Natural killer cell (primary cell): ENCODE data around the gene DLX5. TPM values are rescaled to one million over a fixed set of nuclear protein-coding genes. Genes with fewer than 3 reads are reported as not detected.

Experiments used
- ATAC-seq, 3 donors: fragments of 150-1000 bp in 2 of 3; fragments of 200-7000 bp in 1 of 3; cut with Tn5 transposase; 1 replicate in 1 of 3; 2 replicates in 2 of 3; pipeline ENCODE4 v1.10.0; 2021; ENCODE audit warnings: mild to moderate bottlenecking in 2 of 3, moderate library complexity in 2 of 3
- DNase-seq, 2 donors: peaks; one replicate each; pipeline versions ENCODE4 v3.0.0 to v3.0.0-alpha.2; 2013 to 2021; ENCODE audit warnings: mixed read lengths in 1 of 2
- H3K27ac ChIP-seq: one replicate; pipeline ENCODE4 v1.5.1; 2013; ENCODE audit warnings: mild to moderate bottlenecking, low read length
- H3K27me3 ChIP-seq: one replicate; pipeline ENCODE4 v1.6.1; 2013; ENCODE audit warnings: low read length; ENCODE audit not compliant: control insufficient read depth, insufficient read depth
- H3K36me3 ChIP-seq: one replicate; pipeline ENCODE4 v1.6.1; 2013; ENCODE audit warnings: low read length; ENCODE audit not compliant: control insufficient read depth, insufficient read depth
- H3K4me1 ChIP-seq: one replicate; pipeline ENCODE4 v1.6.1; 2013; ENCODE audit warnings: low read length; ENCODE audit not compliant: control insufficient read depth, insufficient read depth
- H3K4me3 ChIP-seq: one replicate; pipeline ENCODE4 v1.5.1; 2013; ENCODE audit warnings: low read length
- H3K9me3 ChIP-seq: one replicate; pipeline ENCODE4 v1.6.1; 2013; ENCODE audit warnings: low read length; ENCODE audit not compliant: control insufficient read depth, insufficient read depth
- H3K27ac Mint-ChIP-seq, 2 donors: one replicate each; pipeline ENCODE4 v1.8.0; 2022; ENCODE audit warnings: mild to moderate bottlenecking in 2 of 2, mixed read lengths in 2 of 2, moderate library complexity in 1 of 2
- H3K27me3 Mint-ChIP-seq, 2 donors: one replicate each; pipeline ENCODE4 v1.8.0; 2022; ENCODE audit warnings: low read depth in 2 of 2, mixed read lengths in 2 of 2
- H3K36me3 Mint-ChIP-seq: one replicate; pipeline ENCODE4 v1.8.0; 2022; ENCODE audit warnings: mixed read lengths
- H3K4me1 Mint-ChIP-seq, 2 donors: one replicate each; pipeline ENCODE4 v1.8.0; 2022; ENCODE audit warnings: mixed read lengths in 2 of 2
- H3K4me3 Mint-ChIP-seq: one replicate; pipeline ENCODE4 v1.8.0; 2022; ENCODE audit warnings: mild to moderate bottlenecking, moderate library complexity, mixed read lengths
- H3K9me3 Mint-ChIP-seq, 2 donors: one replicate each; pipeline ENCODE4 v1.8.0; 2022; ENCODE audit warnings: mixed read lengths in 2 of 2
- CTCF ChIP-seq: fragments of 200-600 bp; IDR thresholded peaks from one replicate; pipeline ENCODE4 v1.8.0; 2022; ENCODE audit warnings: antibody characterized with exemption
- WGBS: methylation state at CpG from one replicate; pipeline ENCODE4 v1.1.7; 2013; ENCODE audit warnings: missing lambda C conversion rate; ENCODE audit not compliant: insufficient coverage; 5-methylcytosine and 5-hydroxymethylcytosine counted together
- intact Hi-C: fragments of 100-400 bp; cut with micrococcal nuclease; formaldehyde crosslinking; loops from one replicate; pipeline ENCODE4 v1.14.2; 2022
- total RNA-seq, 4 donors: library from RNA; stranded (reverse); fragments of 120-200 nt in 1 of 4; gene quantifications; one replicate each; pipeline versions ENCODE4 v1.2.3 to v1.2.4, GENCODE V29; 2013 to 2022

Gene DLX5
- total RNA-seq, 3 donors from 2014 or later (not counting 1 experiment from before 2014, with no cell fraction given): not detected

GRCh38 chr7:97026715-97027426, 2.2 kb upstream of the DLX5 start:
- Mint-ChIP-seq H3K9me3 (no peaks in the 10 kb centered on the region), H3K4me3 (peak overlapping the region; percentile 89), H3K36me3 (no peaks in the 10 kb centered on the region), H3K27ac (no peak overlapping the region), H3K4me1 (peaks cover 39 to 46% of the 10 kb centered on the region in 2 donors), H3K27me3 (peaks cover 63 to 82% of the 10 kb centered on the region in 2 donors)
- no peaks in the 10 kb centered on the region for H3K9me3 ChIP-seq
- DNase-seq (no peak), ATAC-seq (peak in 1 of 3 donors; percentile 9)
- no peaks in the 10 kb centered on the region for H3K36me3 ChIP-seq
- H3K4me3 ChIP-seq: peak overlapping the region; percentile 8
- WGBS: 14% methylated on average over 17 of the region's 17 CpGs
- TF ChIP-seq CTCF: no peak
- H3K27ac ChIP-seq: no peak overlapping the region
- intact Hi-C loops: loop anchor here (1.0 to 5.0 kb wide), 4 partner anchors 430 to 1111 kb away; no protein-coding TSS in a partner anchor
- H3K4me1 ChIP-seq: peaks cover 28% of the 10 kb centered on the region
- H3K27me3 ChIP-seq: peaks cover 30% of the 10 kb centered on the region

- no peak for TF ChIP-seq CTCF
- H3K4me3 ChIP-seq: no peak overlapping the region
- Mint-ChIP-seq H3K4me1 (peaks cover 39 to 46% of the 10 kb centered on the region in 2 donors), H3K27ac (no peak overlapping the region), H3K4me3 (peak overlapping the region; percentile 89), H3K36me3 (no peaks in the 10 kb centered on the region), H3K27me3 (peaks cover 63 to 78% of the 10 kb centered on the region in 2 donors), H3K9me3 (no peaks in the 10 kb centered on the region)
- H3K27ac ChIP-seq: no peak overlapping the region
- H3K4me1 ChIP-seq: peaks cover 34% of the 10 kb centered on the region
- H3K27me3 ChIP-seq: peaks cover 36% of the 10 kb centered on the region
- no peaks in the 10 kb centered on the region for H3K9me3 ChIP-seq
- DNase-seq (peak in 1 of 2 donors; percentile 46), ATAC-seq (peak in 1 of 3 donors; percentile 38)
- intact Hi-C loops: loop anchor here (5.0 kb wide), 1 partner anchor 429 kb away; no protein-coding TSS in a partner anchor
- H3K36me3 ChIP-seq: no peaks in the 10 kb centered on the region
- WGBS: 4% methylated on average over 29 of the region's 29 CpGs
Measured at GRCh38 chr7:97025983-97026714, 1.5 kb upstream of the DLX5 start.

GRCh38 chr7:97025130-97025499, 484 bp upstream of the DLX5 start:
- Histone ChIP-seq H3K4me3 (no peak overlapping the region), H3K9me3 (no peaks in the 10 kb centered on the region), H3K36me3 (no peaks in the 10 kb centered on the region), H3K27ac (no peak overlapping the region), H3K4me1 (peaks cover 34% of the 10 kb centered on the region), H3K27me3 (peaks cover 44% of the 10 kb centered on the region)
- 7% methylated on average over 8 of the region's 8 CpGs for WGBS
- H3K9me3 Mint-ChIP-seq: no peaks in the 10 kb centered on the region
- DNase-seq: no peak
- H3K27me3 Mint-ChIP-seq: peaks cover 68 to 78% of the 10 kb centered on the region in 2 donors
- TF ChIP-seq CTCF: no peak
- H3K27ac Mint-ChIP-seq: no peak overlapping the region
- no peak overlapping the region for H3K4me3 Mint-ChIP-seq
- peaks cover 39 to 46% of the 10 kb centered on the region in 2 donors for H3K4me1 Mint-ChIP-seq
- H3K36me3 Mint-ChIP-seq: no peaks in the 10 kb centered on the region
- intact Hi-C loops: loop anchor here (5.0 kb wide), 1 partner anchor 428 kb away; no protein-coding TSS in a partner anchor
- ATAC-seq: no peak
